Nephron (organoid): Measurements from ENCODE around the gene ZNF474.

ENCODE experiments used
- H3K27ac Mint-ChIP-seq, 3 experiments: 2 replicates each; pipeline ENCODE4 v1.8.0; 2020; ENCODE audit warnings: mixed read lengths in 3 of 3, mild to moderate bottlenecking in 2 of 3, moderate library complexity in 1 of 3
- H3K27me3 Mint-ChIP-seq: 2 replicates; pipeline ENCODE4 v1.8.0; 2021; ENCODE audit warnings: low read depth, mild to moderate bottlenecking, moderate library complexity, mixed read lengths
- H3K36me3 Mint-ChIP-seq: 2 replicates; pipeline ENCODE4 v1.8.0; 2020; ENCODE audit warnings: low read depth, mixed read lengths
- H3K4me1 Mint-ChIP-seq: 2 replicates; pipeline ENCODE4 v1.8.0; 2020; ENCODE audit warnings: mixed read lengths
- H3K4me3 Mint-ChIP-seq, 3 experiments: 2 replicates each; pipeline ENCODE4 v1.8.0; 2020; ENCODE audit warnings: mild to moderate bottlenecking in 3 of 3, mixed read lengths in 3 of 3, moderate library complexity in 2 of 3
- H3K9me3 Mint-ChIP-seq: 2 replicates; pipeline ENCODE4 v1.8.0; 2020; ENCODE audit warnings: mixed read lengths
- TF ChIP-seq, protein P1 (sequence below), 3 experiments: fragments of 200-600 bp; sonication (generic); IDR thresholded peaks; one replicate each; pipeline ENCODE4 v1.5.0; 2021; ENCODE audit warnings: antibody characterized with exemption in 3 of 3; ENCODE audit not compliant: unreplicated experiment in 3 of 3

ZNF474 gene

DNA sequence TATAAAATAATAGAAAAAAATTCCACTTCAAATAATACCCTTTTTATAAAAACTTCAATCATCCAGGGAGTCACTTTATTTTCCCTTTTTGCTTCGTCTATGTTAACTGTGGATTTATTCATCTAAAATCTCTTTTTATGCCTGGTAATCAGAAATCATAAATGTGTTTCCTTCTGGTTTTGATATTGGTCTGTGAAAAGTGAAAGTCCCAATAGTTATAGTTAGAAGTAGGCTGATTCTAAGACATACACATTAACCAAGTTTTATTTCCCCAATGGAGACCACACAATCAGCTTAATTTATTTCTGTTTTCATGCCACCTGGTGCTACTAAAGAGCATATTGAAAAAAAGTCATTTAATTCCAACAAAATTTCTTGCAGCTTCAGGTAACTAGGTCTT lies 45.7 kb downstream of the ZNF474 start:
- Mint-ChIP-seq H3K27ac (peak overlapping the region in 2 of 3 experiments; percentile 19 to 75), H3K36me3 (no peaks in the 10 kb centered on the region), H3K4me1 (peaks cover 48% of the 10 kb centered on the region), H3K9me3 (peaks cover 5% of the 10 kb centered on the region), H3K4me3 (no peak overlapping the region), H3K27me3 (no peaks in the 10 kb centered on the region)
- TF ChIP-seq, protein P1, sequence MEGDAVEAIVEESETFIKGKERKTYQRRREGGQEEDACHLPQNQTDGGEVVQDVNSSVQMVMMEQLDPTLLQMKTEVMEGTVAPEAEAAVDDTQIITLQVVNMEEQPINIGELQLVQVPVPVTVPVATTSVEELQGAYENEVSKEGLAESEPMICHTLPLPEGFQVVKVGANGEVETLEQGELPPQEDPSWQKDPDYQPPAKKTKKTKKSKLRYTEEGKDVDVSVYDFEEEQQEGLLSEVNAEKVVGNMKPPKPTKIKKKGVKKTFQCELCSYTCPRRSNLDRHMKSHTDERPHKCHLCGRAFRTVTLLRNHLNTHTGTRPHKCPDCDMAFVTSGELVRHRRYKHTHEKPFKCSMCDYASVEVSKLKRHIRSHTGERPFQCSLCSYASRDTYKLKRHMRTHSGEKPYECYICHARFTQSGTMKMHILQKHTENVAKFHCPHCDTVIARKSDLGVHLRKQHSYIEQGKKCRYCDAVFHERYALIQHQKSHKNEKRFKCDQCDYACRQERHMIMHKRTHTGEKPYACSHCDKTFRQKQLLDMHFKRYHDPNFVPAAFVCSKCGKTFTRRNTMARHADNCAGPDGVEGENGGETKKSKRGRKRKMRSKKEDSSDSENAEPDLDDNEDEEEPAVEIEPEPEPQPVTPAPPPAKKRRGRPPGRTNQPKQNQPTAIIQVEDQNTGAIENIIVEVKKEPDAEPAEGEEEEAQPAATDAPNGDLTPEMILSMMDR (IDR thresholded peaks at IDR 0.05; ENCODE audit: unreplicated experiment in 3 of 3), result no peak

DNA sequence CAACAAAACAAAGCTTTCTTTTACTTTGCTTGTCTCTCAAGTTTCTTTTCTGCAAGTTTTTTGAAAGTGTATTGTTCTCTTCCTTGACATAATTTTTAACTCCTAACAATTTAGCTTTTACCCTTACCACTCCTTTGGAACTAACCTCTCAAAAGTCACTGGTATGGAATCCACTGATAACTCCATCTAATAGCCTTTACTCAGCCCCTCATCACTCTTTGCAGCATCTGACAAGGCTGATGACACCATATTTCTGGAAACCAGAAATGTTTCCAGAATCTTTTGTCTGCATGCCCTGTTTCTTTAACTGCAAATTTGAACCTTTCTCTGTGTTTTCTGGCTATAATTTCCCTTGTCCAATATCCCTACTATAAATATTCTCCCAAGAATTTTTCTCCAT lies 46.5 kb downstream of the ZNF474 start:
- TF ChIP-seq, protein P1 (IDR thresholded peaks at IDR 0.05; ENCODE audit: unreplicated experiment in 3 of 3), result no peak
- H3K36me3 Mint-ChIP-seq, result no peaks in the 10 kb centered on the region
- peak overlapping the region in 2 of 3 experiments; percentile 19 to 75 for H3K27ac Mint-ChIP-seq
- H3K4me3 Mint-ChIP-seq, result no peak overlapping the region
- H3K9me3 Mint-ChIP-seq, result peaks cover 5% of the 10 kb centered on the region
- peaks cover 41% of the 10 kb centered on the region for H3K4me1 Mint-ChIP-seq
- no peaks in the 10 kb centered on the region for H3K27me3 Mint-ChIP-seq

DNA sequence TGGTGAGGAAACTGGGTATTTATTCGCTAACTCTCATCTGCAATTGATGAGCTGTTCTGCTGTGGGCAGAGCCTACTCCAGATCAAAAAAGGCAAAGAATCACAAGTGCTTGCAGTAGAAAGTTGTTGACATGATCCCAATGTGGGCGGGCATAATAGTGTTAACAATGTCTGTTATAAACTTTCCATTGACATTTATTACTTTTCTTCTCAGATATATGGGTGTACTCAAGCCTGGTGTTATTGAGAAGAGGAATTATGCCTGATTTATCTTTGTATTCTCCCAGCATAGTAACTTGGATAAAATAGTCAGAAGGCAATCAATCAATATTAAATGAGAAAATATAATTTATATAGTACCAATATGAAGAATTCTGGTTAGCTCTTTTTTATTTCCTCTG lies 47.8 kb downstream of the ZNF474 start:
- Mint-ChIP-seq H3K36me3 (no peaks in the 10 kb centered on the region), H3K27ac (peak overlapping the region in 1 of 3 experiments; percentile 75), H3K4me1 (peaks cover 52% of the 10 kb centered on the region), H3K9me3 (peaks cover 5% of the 10 kb centered on the region), H3K4me3 (no peak overlapping the region), H3K27me3 (no peaks in the 10 kb centered on the region)
- TF ChIP-seq, protein P1 (IDR thresholded peaks at IDR 0.05; ENCODE audit: unreplicated experiment in 3 of 3), result no peak

DNA sequence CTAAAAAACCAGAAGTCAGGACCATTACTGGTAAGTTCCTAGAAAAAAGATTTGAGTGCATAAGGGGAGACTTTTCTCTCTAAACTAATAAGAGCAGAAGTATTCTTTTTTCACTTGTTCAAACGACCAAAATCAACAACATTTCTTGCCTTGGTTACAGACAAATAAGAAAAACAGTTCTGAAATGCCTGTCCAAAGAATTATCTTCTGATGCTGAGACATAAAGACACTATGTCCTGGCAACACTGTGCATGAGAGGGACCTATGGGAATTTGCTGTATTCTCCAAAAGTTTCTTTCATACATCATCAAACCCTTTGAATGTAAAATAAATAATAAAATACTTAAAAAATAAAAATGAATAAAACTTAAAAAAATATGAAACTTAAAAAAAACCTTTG lies 50.4 kb downstream of the ZNF474 start:
- Mint-ChIP-seq H3K4me1 (peaks cover 49% of the 10 kb centered on the region), H3K4me3 (no peak overlapping the region), H3K9me3 (peaks cover 5% of the 10 kb centered on the region), H3K27ac (no peak overlapping the region), H3K27me3 (no peaks in the 10 kb centered on the region), H3K36me3 (no peaks in the 10 kb centered on the region)
- TF ChIP-seq, protein P1 (IDR thresholded peaks at IDR 0.05; ENCODE audit: unreplicated experiment in 3 of 3), result no peak

DNA sequence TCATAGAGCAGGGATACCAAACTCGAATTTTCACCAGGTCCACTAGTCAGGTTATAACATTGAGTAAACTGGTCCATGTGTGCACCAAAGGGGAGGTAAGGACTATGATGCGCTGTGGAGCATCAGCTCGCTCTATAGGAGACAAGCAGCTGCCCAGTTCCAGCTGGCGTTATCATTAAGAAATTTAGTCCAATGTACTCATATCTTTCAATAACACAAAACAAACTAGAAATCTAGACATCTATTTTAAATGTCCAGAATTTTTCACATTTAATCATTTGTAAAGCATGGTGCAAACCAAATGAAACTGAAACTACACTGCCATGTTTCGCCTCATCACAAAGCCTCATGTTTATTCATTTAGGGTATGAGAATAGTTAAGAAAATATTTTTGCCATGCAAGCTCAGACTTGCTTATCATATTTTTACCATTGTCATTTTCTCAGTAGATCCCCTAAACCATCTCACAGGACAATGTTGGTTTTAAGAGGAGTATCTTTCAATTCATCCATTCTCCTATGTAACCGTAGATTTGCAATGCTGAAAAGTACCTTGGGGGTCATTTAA lies 50.9 kb downstream of the ZNF474 start:
- peaks cover 5% of the 10 kb centered on the region for H3K9me3 Mint-ChIP-seq

More for the DNA sequence above, 50.9 kb downstream of the ZNF474 start:
- no peaks in the 10 kb centered on the region for H3K27me3 Mint-ChIP-seq
- H3K27ac Mint-ChIP-seq, result no peak overlapping the region
- no peaks in the 10 kb centered on the region for H3K36me3 Mint-ChIP-seq
- peaks cover 46% of the 10 kb centered on the region for H3K4me1 Mint-ChIP-seq
- no peak overlapping the region for H3K4me3 Mint-ChIP-seq
- TF ChIP-seq, protein P1 (IDR thresholded peaks at IDR 0.05; ENCODE audit: unreplicated experiment in 3 of 3), result no peak
